Fibroblast of the aortic adventitia (primary cell): ENCODE data around the gene NCOR2. TPM values are rescaled to one million over a fixed set of nuclear protein-coding genes. Genes with fewer than 3 reads are reported as not detected.

Source experiments
- DNase-seq: peaks from one replicate; pipeline ENCODE4 v3.0.0-alpha.2; 2010; ENCODE audit warnings: low read depth
- H3K4me3 ChIP-seq: 2 replicates; pipeline ENCODE4 v1.5.1; 2011; ENCODE audit warnings: low read depth, mild to moderate bottlenecking, control low read depth, low read length, moderate library complexity
- CTCF ChIP-seq: IDR thresholded peaks from 2 replicates; pipeline ENCODE4 v1.5.1; 2011; ENCODE audit warnings: mild to moderate bottlenecking, low read length, control low read depth, inconsistent platforms; ENCODE audit not compliant: insufficient read depth
- total RNA-seq: library from RNA; depleted of rRNA; stranded (reverse); fragments of >200 nt; gene quantifications from 2 replicates; pipeline ENCODE4 v1.2.3, GENCODE V29; 2012; ENCODE audit warnings: low replicate concordance

The NCOR2 gene
- total RNA-seq, 1 donor: 58.5 TPM

- no peak for TF ChIP-seq CTCF
- DNase-seq: no peak
Observed at GRCh38 chr12:124560146-124560890, 7.1 kb downstream of the NCOR2 start.

GRCh38 chr12:124559182-124560017 lies 8.0 kb downstream of the NCOR2 start:
- DNase-seq: no peak
- no peak for TF ChIP-seq CTCF
- H3K4me3 ChIP-seq: no peak overlapping the region

More at GRCh38 chr12:124560146-124560890, 7.1 kb downstream of the NCOR2 start:
- H3K4me3 ChIP-seq: no peak overlapping the region

GRCh38 chr12:124558313-124558712 lies 9.1 kb downstream of the NCOR2 start:
- no peak for TF ChIP-seq CTCF
- no peak for DNase-seq
- H3K4me3 ChIP-seq: no peak overlapping the region

GRCh38 chr12:124557518-124558223 lies 9.7 kb downstream of the NCOR2 start:
- no peak for DNase-seq
- TF ChIP-seq CTCF: no peak

GRCh38 chr12:124556896-124557501 lies 10.4 kb downstream of the NCOR2 start:
- DNase-seq: no peak

More at GRCh38 chr12:124557518-124558223, 9.7 kb downstream of the NCOR2 start:
- H3K4me3 ChIP-seq: no peak overlapping the region

More at GRCh38 chr12:124556896-124557501, 10.4 kb downstream of the NCOR2 start:
- no peak overlapping the region for H3K4me3 ChIP-seq
- no peak for TF ChIP-seq CTCF
